GM18909 (cell line): ENCODE results near the gene PRIM1.
A peak's percentile ranks its signal among the peaks of the same experiment; 100 is the strongest.
"Not testable (repeated sequence)": the region's sequence is repeated elsewhere in the genome, so short reads cannot be mapped to it uniquely, and the experiment has no call there.

Experiments
- ATAC-seq: cut with Tn5 transposase; IDR thresholded peaks from one replicate; pipeline ENCODE4 v1.9.1; 2021; ENCODE audit warnings: mild to moderate bottlenecking; ENCODE audit not compliant: unreplicated experiment, poor library complexity

The PRIM1 gene

GRCh38 chr12:56751712-56752598, at the start of gene PRIM1:
Gene PRIM1, minus strand, starts transcription at chr12:56752323. Its CDS starts 25 bp downstream, at chr12:56752298.
- peak; percentile 82 for ATAC-seq

DNA sequence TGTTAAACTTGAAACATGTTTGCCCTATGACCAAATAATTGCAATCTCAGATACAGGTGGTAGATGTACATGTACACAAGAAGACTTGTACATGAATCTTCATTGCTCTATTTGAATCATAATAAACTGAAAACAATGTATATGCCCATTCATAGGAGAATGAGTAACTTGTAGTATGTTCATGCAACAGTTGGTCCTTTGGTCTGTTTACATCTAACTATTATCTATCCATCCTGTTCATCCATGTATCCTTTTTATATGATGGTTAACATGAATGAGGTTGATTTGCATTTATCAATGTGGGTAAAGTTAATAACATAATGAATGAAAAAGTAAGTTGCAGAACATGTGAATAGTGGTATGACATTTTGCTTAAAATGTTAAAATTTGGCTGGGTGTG, 48.1 kb upstream of the PRIM1 start:
- no peak for ATAC-seq

- not testable (repeated sequence) for ATAC-seq
Measured at GRCh38 chr12:56799345-56799744, 47.2 kb upstream of the PRIM1 start.

DNA sequence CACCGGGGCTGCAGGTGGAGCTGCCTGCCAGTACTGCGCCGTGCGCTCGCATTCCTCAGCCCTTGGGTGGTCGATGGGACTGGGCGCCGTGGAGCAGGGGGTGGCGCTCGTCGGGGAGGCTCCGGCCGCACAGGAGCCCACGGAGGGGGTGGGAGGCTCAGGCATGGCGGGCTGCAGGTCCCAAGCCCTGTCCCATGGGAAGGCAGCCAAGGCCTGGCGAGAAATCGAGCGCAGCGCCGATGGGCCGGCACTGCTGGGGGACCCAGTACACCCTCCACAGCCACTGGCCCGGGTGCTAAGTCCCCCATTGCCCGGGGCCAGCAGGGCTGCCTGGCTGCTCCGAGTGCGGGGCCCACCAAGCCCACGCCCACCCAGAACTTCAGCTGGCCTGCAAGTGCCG, 43.7 kb upstream of the PRIM1 start:
- not testable (repeated sequence) for ATAC-seq

DNA sequence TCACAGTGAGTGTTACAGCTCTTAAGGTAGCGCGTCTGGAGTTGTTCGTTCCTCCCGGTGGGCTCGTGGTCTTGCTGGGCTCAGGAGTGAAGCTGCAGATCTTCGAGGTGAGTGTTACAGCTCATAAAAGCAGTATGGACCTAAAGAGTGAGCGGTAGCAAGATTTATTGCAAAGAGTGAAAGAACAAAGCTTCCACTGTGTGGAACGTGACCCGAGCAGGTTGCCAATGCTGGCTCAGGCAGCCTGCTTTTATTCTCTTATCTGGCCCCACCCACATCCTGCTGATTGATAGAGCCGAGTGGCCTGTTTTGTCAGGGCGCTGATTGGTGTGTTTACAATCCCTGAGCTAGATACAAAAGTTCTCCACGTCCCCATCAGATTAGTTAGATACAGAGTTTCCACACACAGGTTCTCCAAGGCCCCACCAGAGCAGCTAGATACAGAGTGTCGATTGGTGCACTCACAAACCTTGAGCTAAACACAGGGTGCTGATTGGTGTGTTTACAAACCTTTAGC, 43.0 kb upstream of the PRIM1 start:
- ATAC-seq: not testable (repeated sequence)

- not testable (repeated sequence) for ATAC-seq
Measured at GRCh38 chr12:56793124-56793523, 41.0 kb upstream of the PRIM1 start.

DNA sequence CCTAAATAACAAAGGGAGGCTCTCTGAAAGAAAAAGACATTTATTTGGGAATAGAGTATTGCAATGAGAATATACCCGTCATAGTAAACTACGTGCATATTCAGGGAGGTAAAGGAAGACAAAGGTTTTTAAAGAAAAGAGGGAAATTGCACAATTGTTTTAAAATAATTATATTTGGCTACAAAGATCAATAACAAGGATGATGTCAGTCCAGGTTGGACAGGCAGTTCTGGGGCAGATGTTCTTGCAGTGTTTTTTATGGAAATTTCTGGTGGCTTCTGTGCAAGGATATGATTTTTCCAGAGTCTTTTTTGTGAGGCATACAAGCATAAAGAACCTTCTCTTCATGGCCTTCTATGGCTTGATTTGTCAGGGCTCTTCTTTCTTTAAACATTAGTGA, 40.6 kb upstream of the PRIM1 start:
- no peak for ATAC-seq

DNA sequence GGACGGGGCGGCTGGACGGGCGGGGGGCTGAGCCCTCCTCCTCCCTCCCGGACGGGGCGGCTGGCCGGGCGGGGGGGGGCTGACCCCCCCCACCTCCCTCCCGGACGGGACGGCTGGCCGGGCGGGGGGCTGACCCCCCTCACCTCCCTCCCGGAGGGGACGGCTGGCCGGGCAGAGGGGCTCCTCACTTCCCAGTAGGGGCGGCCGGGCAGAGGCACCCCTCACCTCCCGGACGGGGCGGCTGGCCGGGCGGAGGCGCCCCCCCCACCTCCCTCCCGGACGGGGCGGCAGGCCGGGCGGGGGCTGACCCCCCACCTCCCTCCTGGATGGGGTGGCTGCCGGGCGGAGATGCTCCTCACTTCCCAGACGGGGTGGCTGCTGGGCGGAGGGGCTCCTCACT, 37.3 kb upstream of the PRIM1 start:
- not testable (repeated sequence) for ATAC-seq

DNA sequence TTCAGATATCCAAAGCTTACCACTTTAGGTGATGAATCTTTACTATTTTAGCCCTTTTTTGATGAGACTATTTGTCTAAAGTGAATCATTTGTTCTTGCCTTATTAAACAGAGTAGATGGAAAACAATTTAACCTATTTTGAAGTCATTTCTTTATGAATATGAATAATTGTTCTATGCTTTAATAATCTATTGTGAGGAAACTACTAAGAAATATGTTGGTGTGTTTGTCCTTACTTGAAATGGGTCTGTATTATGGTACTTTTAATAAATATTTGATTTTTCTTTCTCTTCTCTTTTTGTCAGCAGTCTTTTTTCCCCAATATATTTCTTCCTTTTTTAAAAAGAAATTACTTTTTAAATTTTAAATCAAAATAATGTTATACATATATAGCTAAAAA, 35.4 kb upstream of the PRIM1 start:
- ATAC-seq: no peak

DNA sequence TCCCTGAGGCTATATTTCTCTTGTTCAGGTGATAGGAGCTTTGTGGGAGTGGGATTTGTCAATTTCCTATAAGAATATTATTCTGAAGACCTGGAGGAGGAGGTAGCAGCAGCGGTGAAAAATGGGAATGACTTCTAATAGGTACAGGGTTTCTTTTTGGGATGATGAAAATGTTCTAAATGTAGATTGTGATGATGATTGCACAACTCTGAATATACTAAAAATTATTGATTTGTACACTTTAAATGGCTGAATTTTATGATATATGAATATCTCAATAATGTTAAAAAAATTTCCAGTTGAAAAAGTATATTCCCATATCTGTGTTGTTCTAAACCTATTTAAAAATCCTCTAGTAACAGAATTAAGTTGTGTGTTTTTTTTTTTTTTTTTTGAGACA, 33.8 kb upstream of the PRIM1 start:
- ATAC-seq: no peak

DNA sequence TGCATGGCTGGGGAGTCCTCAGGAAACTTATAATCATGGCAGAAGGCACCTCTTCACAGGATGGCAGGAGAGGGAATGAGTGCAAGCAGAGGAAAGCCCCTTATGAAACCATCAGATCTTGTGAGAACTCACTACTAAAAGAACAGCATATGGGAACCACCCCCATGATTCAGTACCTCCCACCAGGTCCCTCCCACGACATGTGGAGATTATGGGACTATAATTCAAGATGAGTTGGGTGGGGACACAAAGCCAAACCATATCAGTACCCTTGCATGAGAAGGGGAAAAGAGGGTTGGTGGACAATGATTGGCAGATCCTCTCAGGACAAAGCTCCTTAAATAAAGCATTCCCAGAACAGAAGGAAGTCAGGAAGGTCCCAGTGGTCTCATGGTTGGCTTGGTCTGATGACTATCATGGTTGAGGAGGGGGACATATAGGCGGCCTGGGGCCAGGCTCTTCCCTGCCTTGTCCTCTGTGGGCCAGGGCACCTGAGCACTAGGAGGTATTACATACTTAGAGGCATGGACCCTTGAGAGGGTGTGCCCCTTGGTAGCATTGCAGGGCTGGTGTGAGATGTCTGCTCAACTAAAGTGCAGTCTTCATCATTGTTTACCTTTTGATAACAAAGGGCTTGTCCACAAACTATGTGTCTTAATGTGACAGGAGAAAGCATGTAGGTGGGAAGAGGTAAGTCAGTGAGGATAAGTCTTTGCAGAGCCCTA, 33.2 kb upstream of the PRIM1 start:
- ATAC-seq: no peak

DNA sequence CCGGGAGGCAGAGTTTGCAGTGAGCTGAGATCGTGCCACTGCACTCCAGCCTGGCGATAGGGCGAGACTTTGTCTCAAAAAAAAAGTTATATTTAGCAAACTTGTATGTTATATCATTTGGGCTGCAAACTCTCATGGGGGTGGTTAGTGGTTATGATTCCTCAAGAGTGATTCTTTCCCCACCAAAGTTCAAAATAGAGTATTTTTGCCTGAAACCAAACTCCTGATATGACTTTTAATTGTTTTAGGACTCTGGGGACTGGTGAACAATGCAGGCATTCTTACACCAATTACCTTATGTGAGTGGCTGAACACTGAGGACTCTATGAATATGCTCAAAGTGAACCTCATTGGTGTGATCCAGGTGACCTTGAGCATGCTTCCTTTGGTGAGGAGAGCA, 29.6 kb upstream of the PRIM1 start:
- no peak for ATAC-seq

DNA sequence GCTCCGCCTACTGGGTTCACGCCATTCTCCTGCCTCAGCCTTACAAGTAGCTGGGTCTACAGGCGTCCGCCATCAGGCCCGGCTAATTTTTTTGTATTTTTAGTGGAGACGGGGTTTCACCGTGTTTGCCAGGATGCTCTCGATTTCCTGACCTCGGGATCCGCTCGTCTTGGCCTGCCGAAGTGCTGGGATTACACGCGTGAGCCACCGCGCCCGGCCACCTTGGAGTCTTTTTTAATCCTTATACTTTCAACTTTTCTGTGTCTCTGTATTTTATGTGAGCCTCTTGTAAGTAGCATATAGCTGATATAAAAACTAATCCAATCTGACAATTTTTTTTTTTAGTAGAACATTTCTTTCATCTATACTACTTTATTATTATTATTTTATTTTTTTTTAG, 26.6 kb upstream of the PRIM1 start:
- ATAC-seq: no peak

DNA sequence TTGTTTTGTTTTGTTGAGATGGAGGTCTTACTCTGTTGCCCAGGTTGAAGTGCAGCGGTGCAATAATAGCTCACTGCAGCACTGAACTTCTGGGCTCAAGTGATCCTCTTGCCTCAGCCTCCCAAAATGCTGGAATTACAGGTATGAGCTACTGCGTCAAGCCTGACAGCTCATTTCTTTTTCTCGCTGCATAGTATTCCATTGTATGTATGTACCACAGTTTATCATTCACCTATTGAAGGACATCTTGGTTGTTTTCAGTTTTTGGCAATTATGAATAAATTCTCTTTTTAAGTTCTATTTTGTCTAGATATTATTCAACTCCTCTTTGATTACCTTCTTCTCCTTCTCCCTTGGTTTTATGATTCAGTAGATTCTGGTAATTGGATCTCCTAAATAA, 24.5 kb upstream of the PRIM1 start:
- no peak for ATAC-seq

DNA sequence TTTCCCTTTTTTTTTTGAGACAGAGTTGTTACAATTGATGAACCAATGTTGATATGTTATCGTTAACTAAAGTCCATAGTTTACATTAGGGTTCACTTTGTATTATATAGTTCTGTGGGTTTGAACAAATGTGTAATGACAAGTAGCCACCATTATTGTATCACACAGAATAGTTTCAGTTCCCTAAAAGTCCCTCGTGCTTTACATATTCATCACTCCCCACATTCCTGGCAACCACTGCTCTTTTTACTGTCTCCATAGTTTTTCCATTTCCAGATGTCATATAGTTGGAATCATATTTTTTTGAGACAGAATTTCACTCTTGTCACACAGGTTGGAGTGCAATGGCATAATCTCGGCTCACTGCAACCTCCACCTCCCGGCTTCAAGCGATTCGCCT, 23.5 kb upstream of the PRIM1 start:
- ATAC-seq: no peak

DNA sequence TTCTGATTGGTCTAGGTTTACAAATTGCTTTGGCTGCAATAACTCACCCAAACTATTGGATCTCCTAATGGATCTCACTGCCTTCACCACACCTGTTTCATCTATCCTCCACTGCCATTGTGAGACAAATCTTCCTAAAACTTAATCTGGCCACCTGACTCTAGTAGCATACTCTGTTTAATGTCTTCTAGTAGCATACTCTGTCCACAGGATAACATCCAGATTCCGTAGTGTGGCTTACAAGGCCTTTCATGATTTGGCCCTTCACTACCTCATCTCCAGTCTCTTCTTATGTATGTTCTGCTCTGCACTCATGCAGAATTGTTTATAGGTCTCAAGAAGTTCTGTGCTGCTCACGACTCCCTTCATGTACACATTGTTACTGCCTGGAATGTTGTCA, 21.0 kb upstream of the PRIM1 start:
- ATAC-seq: no peak

DNA sequence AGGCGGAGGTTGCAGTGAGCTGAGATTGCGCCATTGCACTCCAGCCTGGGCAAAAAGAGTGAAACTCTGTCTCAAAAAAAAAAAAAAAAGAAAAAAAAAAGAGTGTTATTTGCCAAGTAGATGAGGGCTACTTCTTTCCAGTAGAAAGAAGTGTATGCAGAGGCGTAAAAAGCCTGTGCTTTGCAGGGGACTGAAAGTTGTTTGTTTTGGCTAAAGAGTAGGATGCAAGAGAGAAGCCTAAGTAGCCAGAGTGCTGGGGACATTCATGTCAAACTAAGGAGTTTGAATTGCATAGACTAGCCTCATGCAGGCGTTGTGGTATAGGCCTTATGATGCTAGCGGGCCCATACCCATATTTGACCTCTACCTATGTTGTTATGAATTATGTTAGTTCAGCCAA, 20.5 kb upstream of the PRIM1 start:
- ATAC-seq: no peak

- ATAC-seq: no peak
Measured at GRCh38 chr12:56769868-56770267, 17.7 kb upstream of the PRIM1 start.

GRCh38 chr12:56768424-56768823, 16.3 kb upstream of the PRIM1 start:
- ATAC-seq: no peak

DNA sequence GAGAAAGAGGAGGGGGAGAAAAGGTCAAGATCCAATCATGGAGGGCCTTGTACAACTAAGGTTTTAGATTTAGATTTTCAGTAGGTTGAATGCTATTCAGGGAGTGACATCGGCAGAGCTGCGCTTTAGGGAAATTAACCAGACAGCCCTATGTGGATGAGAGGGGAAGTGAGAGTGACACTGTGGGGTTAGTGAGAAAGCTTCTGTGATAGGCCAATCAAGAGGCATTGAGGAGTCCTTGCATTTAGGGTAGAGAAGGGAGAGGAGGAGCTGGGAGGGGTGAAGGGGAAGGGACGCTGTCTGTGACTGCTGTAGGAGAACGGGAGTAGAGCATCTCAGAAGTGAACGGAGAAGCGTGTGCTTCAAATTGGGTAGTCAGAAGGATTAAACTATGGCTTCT, 14.4 kb upstream of the PRIM1 start:
- ATAC-seq: peak; percentile 97
